K562 (cell line): Measurements from ENCODE around the gene YBX2. TPM values are rescaled to one million over a fixed set of nuclear protein-coding genes. Genes with fewer than 3 reads are reported as not detected.

Experiments used
- ATF4 ChIP-seq: fragments of 450-650 bp; formaldehyde crosslinking; IDR thresholded peaks from 2 replicates; pipeline ENCODE4 v1.4.0; 2022; ENCODE audit warnings: mild to moderate bottlenecking, moderate library complexity
- CBFB ChIP-seq: sonication (generic); formaldehyde crosslinking; IDR thresholded peaks from 2 replicates; pipeline ENCODE4 v1.4.0; 2020; ENCODE audit warnings: mild to moderate bottlenecking, missing genetic modification reagents
- FIP1L1 ChIP-seq: fragments of 200-400 bp; formaldehyde crosslinking; IDR thresholded peaks from 2 replicates; pipeline ENCODE4 v1.6.1; 2018; ENCODE audit warnings: mild to moderate bottlenecking, low read depth, low read length; ENCODE audit not compliant: poor library complexity, severe bottlenecking
- KDM1A ChIP-seq, 2 experiments: fragments of 450-650 bp; IDR thresholded peaks; 2 replicates each; pipeline ENCODE4 v1.6.1; 2016; ENCODE audit warnings: mild to moderate bottlenecking in 2 of 2
- RAD51 ChIP-seq: fragments of 450-650 bp; IDR thresholded peaks from 2 replicates; pipeline ENCODE4 v1.7.1; 2016; ENCODE audit warnings: low read depth, mild to moderate bottlenecking, borderline replicate concordance
- RBM14 ChIP-seq: fragments of 200-400 bp; formaldehyde crosslinking; IDR thresholded peaks from 2 replicates; pipeline ENCODE4 v1.6.1; 2018; ENCODE audit warnings: low read depth, mild to moderate bottlenecking, low read length, moderate library complexity, borderline replicate concordance; ENCODE audit not compliant: insufficient read depth
- SMARCA5 ChIP-seq: fragments of 450-650 bp; IDR thresholded peaks from 2 replicates; pipeline ENCODE4 v1.6.1; 2016
- SRF ChIP-seq, 2 experiments: fragments of 250-450, 450-650 bp in 1 of 2; sonication (Bioruptor Pico) in 1 of 2; sonication (generic) in 1 of 2; formaldehyde crosslinking; IDR thresholded peaks; 2 replicates each; pipeline versions ENCODE4 v1.5.0 to v1.5.1; 2020 to 2022; ENCODE audit warnings: mild to moderate bottlenecking in 1 of 2, missing genetic modification reagents in 1 of 2
- ZFP36 ChIP-seq: fragments of 150-350 bp; IDR thresholded peaks from 2 replicates; pipeline ENCODE4 v1.6.1; 2018; ENCODE audit warnings: low read length, low read depth; ENCODE audit not compliant: partially characterized antibody
- ZFP91 ChIP-seq: sonication (generic); formaldehyde crosslinking; IDR thresholded peaks from 2 replicates; pipeline ENCODE4 v1.8.0; 2022; ENCODE audit warnings: mild to moderate bottlenecking, missing genetic modification reagents
- ZNF165 ChIP-seq: fragments of 250-450 bp; sonication (Bioruptor Pico); IDR thresholded peaks from 2 replicates; pipeline ENCODE4 v1.4.0; 2020; ENCODE audit warnings: borderline replicate concordance
- ZNF384 ChIP-seq: IDR thresholded peaks from 2 replicates; pipeline ENCODE4 v1.6.1; 2012; ENCODE audit warnings: low read depth, low read length, improper control_type of control experiment
- ZNF77 ChIP-seq: fragments of 250-450 bp; sonication (Bioruptor Pico); IDR thresholded peaks from 2 replicates; pipeline ENCODE4 v1.5.0; 2020
- polyA plus RNA-seq, 8 experiments: library from polyadenylated mRNA; depleted of rRNA in 4 of 8; stranded (reverse) in 5 of 8; unstranded in 3 of 8; fragments of >200 nt; fragmentation: Nextera tagmentation in 2 of 8; fragmentation: Illumina TruSeq in 1 of 8; extraction: Ambion mirVana in 2 of 8; extraction: Trizol in 1 of 8; gene quantifications; 2 replicates each; pipeline versions ENCODE4 v1.2.1 to v1.2.3, GENCODE V29; 2011 to 2014; ENCODE audit warnings: inconsistent platforms in 1 of 8, missing spikeins in 1 of 8
- total RNA-seq, 7 experiments: library from RNA; depleted of rRNA in 6 of 7; stranded (reverse); fragments of >200 nt in 6 of 7; fragmentation: Illumina TruSeq in 2 of 7; extraction: Trizol in 2 of 7; gene quantifications; 2 replicates each; pipeline versions ENCODE4 v1.2.1 to v1.2.3, GENCODE V29; 2011 to 2021; ENCODE audit warnings: low replicate concordance in 1 of 7
- TF ChIP-seq, protein P1 (sequence below): fragments of 250-450 bp; sonication (Bioruptor Pico); IDR thresholded peaks from 2 replicates; pipeline ENCODE4 v1.5.0; 2020; ENCODE audit warnings: mild to moderate bottlenecking, borderline replicate concordance
- TF ChIP-seq, protein P2 (sequence below): fragments of 450-650 bp; IDR thresholded peaks from 2 replicates; pipeline ENCODE4 v1.6.1; 2017; ENCODE audit warnings: antibody characterized with exemption, mild to moderate bottlenecking
- TF ChIP-seq, protein P3 (sequence below): fragments of 450-650 bp; formaldehyde crosslinking; IDR thresholded peaks from 2 replicates; pipeline ENCODE4 v1.4.0; 2020; ENCODE audit warnings: mild to moderate bottlenecking, moderate library complexity

The YBX2 gene
- total and polyA plus RNA-seq, 9 of the 15 experiments (the other 6 are each of a cell fraction or from before 2014, with no cell fraction given) = 0.03 to 0.59 (median 0.27) TPM; not detected in 6

DNA sequence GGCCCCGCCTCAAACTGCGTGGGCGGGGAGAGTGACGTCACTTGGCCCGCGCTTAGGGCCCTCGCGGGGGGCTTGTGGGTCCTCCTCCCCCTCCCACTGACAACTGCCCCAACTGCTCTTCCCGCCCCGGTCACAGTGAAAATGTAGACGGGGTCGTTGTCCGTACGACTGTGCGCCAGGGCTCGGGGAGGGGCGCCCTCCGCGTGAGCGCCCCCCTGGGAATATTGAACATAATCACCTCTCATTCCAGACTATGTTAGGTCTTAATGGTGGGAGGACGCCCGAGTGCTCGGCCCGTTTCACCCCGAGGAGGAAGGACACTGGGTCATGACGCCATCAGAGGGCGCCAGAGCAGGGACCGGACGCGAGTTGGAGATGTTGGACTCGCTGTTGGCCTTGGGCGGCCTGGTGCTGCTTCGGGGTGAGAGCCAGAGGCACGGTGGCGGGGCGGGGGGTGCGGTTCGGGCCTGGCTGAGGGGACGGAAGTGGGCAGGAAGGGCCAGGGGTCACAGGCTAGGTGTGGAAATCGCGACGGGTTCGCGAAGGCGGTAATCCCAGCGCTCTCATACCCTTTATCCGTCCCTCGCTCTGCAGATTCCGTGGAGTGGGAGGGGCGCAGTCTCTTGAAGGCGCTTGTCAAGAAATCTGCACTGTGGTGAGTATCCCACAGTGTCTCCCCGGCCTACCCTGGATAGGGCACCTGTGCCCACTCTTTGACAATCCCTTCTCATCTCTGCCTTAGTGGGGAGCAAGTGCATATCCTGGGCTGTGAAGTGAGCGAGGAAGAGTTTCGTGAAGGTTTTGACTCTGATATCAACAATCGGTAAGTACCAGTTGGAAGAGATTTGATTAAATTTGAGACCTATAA, 42.0 kb downstream of the YBX2 start, which contains the start of gene ELP5 (continued):
- TF ChIP-seq, protein P1, sequence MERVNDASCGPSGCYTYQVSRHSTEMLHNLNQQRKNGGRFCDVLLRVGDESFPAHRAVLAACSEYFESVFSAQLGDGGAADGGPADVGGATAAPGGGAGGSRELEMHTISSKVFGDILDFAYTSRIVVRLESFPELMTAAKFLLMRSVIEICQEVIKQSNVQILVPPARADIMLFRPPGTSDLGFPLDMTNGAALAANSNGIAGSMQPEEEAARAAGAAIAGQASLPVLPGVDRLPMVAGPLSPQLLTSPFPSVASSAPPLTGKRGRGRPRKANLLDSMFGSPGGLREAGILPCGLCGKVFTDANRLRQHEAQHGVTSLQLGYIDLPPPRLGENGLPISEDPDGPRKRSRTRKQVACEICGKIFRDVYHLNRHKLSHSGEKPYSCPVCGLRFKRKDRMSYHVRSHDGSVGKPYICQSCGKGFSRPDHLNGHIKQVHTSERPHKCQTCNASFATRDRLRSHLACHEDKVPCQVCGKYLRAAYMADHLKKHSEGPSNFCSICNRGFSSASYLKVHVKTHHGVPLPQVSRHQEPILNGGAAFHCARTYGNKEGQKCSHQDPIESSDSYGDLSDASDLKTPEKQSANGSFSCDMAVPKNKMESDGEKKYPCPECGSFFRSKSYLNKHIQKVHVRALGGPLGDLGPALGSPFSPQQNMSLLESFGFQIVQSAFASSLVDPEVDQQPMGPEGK = no peak
- TF ChIP-seq ZNF165 (CRISPR knock-in tag) (no peak), ZNF77 (no peak), RBM14 (no peak), SRF (CRISPR knock-in tag; IDR thresholded peaks at IDR 0.05) (no peak), FIP1L1 (no peak), KDM1A (IDR thresholded peaks at IDR 0.05) (peak in 1 of 2 experiments; percentile 18; a peak in 1 of 4 replicates), RAD51 (no peak), ZNF384 (no peak), ZFP91 (CRISPR knock-in tag) (no peak), ATF4 (no peak), CBFB (CRISPR knock-in tag) (no peak), ZFP36 (no peak), SMARCA5 (no peak; the same call in 1 of the 2 replicates)
- TF ChIP-seq, protein P2, sequence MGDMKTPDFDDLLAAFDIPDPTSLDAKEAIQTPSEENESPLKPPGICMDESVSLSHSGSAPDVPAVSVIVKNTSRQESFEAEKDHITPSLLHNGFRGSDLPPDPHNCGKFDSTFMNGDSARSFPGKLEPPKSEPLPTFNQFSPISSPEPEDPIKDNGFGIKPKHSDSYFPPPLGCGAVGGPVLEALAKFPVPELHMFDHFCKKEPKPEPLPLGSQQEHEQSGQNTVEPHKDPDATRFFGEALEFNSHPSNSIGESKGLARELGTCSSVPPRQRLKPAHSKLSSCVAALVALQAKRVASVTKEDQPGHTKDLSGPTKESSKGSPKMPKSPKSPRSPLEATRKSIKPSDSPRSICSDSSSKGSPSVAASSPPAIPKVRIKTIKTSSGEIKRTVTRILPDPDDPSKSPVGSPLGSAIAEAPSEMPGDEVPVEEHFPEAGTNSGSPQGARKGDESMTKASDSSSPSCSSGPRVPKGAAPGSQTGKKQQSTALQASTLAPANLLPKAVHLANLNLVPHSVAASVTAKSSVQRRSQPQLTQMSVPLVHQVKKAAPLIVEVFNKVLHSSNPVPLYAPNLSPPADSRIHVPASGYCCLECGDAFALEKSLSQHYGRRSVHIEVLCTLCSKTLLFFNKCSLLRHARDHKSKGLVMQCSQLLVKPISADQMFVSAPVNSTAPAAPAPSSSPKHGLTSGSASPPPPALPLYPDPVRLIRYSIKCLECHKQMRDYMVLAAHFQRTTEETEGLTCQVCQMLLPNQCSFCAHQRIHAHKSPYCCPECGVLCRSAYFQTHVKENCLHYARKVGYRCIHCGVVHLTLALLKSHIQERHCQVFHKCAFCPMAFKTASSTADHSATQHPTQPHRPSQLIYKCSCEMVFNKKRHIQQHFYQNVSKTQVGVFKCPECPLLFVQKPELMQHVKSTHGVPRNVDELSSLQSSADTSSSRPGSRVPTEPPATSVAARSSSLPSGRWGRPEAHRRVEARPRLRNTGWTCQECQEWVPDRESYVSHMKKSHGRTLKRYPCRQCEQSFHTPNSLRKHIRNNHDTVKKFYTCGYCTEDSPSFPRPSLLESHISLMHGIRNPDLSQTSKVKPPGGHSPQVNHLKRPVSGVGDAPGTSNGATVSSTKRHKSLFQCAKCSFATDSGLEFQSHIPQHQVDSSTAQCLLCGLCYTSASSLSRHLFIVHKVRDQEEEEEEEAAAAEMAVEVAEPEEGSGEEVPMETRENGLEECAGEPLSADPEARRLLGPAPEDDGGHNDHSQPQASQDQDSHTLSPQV = no peak
- TF ChIP-seq, protein P3, sequence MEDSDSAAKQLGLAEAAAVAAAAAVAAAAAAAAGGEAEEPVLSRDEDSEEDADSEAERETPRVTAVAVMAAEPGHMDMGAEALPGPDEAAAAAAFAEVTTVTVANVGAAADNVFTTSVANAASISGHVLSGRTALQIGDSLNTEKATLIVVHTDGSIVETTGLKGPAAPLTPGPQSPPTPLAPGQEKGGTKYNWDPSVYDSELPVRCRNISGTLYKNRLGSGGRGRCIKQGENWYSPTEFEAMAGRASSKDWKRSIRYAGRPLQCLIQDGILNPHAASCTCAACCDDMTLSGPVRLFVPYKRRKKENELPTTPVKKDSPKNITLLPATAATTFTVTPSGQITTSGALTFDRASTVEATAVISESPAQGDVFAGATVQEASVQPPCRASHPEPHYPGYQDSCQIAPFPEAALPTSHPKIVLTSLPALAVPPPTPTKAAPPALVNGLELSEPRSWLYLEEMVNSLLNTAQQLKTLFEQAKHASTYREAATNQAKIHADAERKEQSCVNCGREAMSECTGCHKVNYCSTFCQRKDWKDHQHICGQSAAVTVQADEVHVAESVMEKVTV (CRISPR knock-in tag) = no peak
